GM19328 (cell line): Measurements from ENCODE around the gene UTF1.

ENCODE experiments used
- ATAC-seq: cut with Tn5 transposase; IDR thresholded peaks from one replicate; pipeline ENCODE4 v1.9.1; 2021; ENCODE audit warnings: mild to moderate bottlenecking, moderate library complexity; ENCODE audit not compliant: unreplicated experiment

Gene UTF1

GRCh38 chr10:133196221-133196915, 33.6 kb upstream of the UTF1 start:
- ATAC-seq: no peak

GRCh38 chr10:133196936-133197758, 32.9 kb upstream of the UTF1 start:
- no peak for ATAC-seq

- no peak for ATAC-seq
Measured at GRCh38 chr10:133197786-133198185, 32.2 kb upstream of the UTF1 start.

GRCh38 chr10:133198206-133198605, 31.8 kb upstream of the UTF1 start:
- ATAC-seq: no peak

GRCh38 chr10:133198621-133199487, 31.2 kb upstream of the UTF1 start:
- ATAC-seq: no peak

- ATAC-seq: no peak
Measured at GRCh38 chr10:133199488-133199885, 30.5 kb upstream of the UTF1 start.

GRCh38 chr10:133199992-133200611, 29.9 kb upstream of the UTF1 start:
- no peak for ATAC-seq

- ATAC-seq: no peak
Measured at GRCh38 chr10:133200621-133201031, 29.4 kb upstream of the UTF1 start.

- ATAC-seq: no peak
Measured at GRCh38 chr10:133201151-133201947, 28.7 kb upstream of the UTF1 start.

- ATAC-seq: no peak
Measured at GRCh38 chr10:133201948-133202725, 27.9 kb upstream of the UTF1 start.

- no peak for ATAC-seq
Measured at GRCh38 chr10:133202778-133203651, 27.0 kb upstream of the UTF1 start.

GRCh38 chr10:133203652-133204195, 26.3 kb upstream of the UTF1 start:
- no peak for ATAC-seq

- ATAC-seq: no peak
Measured at GRCh38 chr10:133204226-133205015, 25.6 kb upstream of the UTF1 start.

- ATAC-seq: no peak
Measured at GRCh38 chr10:133205146-133205545, 24.9 kb upstream of the UTF1 start.

GRCh38 chr10:133206356-133207040, 23.5 kb upstream of the UTF1 start:
- ATAC-seq: no peak

GRCh38 chr10:133207041-133207600, 22.9 kb upstream of the UTF1 start:
- no peak for ATAC-seq
